NCI-H2227 treated with DMSO at 0.1 percent for 48 hours (cell line): ENCODE measurements around the gene FAAP20.
A peak's percentile ranks its signal among the peaks of the same experiment; 100 is the strongest.

Experiments
- DNase-seq: peaks from one replicate; lab custom pipeline; 2025; lab: John Stamatoyannopoulos, UW

Gene FAAP20

DNA sequence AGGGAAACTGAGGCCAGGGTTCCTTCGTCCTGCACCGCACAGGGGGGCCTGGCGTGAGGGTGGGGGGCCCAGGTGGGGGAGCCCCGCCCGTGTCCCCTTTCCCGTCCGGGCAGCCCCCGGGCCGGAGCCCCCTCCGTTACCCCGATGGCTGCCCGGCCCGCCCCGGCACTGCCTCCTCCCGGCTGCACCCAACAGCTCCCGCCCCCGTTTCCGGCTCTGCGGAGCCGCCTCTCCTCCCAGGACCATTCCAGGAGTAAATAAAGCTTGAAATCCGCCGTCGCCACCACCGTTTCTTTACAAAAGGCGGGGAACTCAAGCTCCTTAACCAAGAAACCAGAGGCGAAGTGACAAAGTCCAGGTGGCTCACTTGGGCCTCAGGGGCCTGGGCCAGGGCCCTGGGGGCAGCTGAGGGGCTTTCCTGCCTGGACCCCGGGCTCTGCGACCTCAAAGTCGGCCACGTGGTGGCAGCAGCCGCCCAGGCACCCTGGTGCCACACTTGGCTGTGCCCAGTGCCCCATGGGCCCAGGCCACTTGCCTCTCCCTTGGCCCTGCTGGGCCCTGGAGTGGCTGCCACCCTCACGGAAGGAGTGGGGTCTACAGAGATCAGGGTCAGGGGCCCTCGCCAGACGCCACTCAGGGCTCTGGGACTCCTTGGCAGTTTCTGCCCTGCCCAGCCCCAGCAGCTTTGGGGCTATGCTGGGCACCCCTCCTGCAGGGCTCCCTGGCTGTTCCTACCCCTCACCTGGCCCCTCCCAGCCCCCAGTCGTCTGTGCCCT lies 514 bp upstream of the FAAP20 start:
- DNase-seq, result peak; percentile 75

DNA sequence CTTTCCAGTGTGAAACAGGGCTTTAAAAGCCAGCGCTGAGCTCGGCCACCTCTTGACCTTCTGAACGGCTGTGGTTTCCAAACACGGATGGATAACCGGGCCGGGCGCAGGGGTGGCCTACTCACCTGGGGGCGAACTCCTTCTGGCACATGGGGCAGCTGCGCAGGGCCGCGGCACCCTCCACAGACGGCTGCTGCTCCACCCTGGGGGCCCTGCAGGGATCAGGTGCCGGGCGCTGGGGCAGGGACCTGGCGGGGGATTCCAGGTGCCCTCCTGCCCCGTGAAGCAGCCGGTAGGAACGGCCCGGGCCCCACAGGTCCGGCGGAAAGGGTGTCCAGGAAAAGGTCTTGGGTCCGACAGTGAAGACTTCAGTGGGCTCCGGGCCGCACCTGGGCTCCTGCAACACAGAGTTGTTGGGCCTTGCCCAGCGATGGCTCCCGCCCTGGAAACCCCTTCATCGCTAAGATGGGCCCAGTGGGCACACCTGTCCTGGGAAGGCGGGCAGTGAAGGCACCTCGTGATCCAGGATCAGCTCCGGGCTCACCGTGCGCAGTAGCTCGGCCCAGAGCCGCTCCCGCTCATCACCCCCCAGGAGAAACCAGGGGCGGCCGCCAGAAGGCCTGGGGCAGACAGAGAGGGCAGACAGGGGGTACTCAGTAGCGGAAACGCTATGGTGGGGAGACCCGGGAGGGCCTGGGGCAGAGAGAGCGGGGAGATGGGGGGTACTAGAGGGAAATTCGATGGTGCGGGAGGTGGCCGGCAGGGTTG lies 874 bp downstream of the FAAP20 start:
- no peak for DNase-seq

DNA sequence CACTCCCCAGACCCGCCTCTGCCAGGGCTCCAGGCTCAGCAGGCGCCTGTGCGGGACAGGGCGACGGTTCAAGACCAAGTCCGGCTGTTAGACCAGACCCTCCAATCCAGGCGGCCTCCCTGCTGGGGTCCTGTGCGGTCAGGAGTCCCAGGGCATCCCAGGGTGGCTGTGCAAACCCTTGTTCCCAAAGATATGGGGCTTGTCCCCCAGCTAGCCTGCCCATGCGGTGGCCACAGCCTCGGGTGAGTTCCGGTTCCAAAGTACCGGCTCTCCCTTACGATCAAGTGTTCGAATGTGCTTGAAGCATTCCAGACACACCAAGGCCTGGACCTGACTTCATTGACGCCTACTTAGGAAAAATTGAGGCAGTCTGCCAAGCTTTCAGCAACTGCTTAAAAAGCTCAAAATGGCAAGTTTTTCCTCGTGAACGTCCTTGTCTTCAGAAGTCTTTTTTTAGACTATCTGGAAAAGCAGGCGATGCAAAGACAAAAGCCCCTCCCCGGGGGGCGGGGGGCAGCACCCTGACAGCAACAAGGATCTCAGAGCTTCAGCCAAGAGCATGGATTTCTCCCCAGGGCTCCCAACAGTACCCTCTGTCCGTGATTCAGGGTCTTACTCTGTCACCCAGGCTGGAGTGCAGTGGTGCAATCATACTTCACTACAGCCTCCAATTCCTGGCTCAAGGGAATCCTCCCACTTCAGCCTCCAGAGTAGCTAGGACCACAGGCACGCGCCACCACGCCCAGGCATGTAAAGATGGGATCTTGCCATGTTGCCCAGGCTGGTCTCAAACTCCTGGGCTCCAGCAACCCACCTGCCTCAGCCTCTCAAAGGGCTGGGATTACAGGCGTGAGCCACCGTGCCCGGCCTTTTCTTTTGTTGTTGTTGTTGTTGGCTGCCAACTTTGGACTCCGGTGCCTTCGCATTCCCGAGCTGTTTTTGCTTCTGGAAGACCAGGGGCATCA lies 2.3 kb downstream of the FAAP20 start:
- no peak for DNase-seq

DNA sequence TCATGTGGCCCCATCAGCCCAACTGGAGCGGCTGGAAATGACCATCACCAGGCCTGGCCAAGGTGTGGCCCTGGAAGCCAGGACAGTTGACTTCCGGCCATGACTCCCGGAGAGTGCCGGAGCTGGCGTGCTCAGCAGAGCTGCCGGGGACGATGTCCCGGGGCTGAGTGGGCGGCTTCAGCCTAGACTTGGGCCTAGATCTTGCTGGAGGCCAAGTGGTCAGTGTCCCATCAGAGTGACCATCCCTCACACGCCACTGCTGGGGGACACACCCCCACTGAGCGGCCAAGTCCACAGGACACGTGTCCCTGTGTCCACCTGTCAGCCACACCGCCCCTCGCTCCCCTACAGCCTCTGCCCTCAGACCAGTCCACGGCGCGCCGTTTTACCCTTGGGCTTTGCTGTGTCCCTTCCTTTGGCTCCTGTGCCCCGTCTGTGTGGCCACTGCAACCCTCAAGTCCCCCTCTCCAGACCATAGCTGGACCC lies 4.0 kb downstream of the FAAP20 start:
- no peak for DNase-seq

DNA sequence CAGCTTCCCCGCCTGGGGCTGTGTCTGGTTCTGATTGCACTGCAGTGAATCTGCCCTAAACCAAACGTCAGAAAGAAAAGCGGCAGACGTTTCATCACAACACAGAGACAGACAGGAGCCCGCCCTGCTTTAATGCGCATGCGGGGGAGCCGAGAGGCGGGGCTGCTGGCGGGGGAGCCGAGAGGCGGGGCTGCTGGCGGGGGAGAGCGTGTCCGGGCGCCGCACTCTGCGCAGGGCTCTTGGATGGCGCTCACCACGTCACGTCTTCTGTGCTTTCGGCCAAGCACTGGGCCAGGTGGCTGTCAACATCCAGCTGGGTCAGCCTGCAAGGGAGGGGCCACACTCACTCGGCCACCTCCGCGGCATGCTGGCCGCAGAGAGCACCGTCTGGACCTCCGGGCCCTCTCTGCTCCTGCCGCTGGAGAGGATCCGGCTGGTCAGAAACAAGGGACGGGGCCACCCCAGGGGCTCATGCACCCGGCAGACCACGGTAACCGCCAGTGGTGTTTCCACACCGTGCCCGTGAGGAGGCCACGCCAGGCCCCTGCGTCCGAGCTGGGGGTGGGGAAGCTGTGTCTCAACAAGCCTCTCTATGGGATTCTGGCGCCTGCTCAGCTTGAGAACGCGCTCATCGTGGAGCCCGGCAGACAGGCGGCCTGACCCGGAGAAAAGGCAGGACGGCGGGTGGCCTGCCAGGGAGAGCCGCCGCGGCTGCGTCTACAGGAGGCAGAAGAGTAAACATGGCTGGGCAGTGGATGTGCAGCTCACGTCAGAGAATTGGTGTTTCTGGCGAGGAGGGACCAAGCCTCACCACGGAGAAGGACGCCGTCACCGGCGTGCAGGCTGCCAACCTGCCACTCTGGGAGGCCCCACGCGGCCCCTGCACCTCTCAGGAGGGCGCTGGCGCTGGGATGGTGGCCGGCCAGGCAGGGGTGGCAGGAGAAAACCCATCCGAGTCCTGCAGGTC lies 4.8 kb downstream of the FAAP20 start:
- peak; percentile 95 for DNase-seq

DNA sequence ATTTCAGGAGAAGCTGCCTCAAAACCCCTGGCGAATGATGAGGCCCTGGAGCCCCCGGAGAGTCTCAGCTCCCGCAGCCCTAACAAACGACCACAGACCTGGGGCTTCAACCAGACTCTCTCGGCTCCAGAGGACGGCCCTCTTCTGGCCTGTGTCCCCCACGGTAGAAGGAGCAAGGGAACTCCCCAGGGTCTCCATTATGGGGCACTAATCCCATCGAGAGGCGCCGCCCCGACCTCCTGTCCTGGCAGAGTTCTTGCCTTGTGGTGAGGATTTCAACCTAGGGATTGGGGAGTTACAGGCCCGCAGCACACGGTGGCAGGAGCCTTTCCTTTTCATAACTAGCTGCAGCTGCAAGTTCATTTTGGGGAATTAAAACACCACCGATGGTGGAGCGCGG lies 6.2 kb downstream of the FAAP20 start:
- no peak for DNase-seq

DNA sequence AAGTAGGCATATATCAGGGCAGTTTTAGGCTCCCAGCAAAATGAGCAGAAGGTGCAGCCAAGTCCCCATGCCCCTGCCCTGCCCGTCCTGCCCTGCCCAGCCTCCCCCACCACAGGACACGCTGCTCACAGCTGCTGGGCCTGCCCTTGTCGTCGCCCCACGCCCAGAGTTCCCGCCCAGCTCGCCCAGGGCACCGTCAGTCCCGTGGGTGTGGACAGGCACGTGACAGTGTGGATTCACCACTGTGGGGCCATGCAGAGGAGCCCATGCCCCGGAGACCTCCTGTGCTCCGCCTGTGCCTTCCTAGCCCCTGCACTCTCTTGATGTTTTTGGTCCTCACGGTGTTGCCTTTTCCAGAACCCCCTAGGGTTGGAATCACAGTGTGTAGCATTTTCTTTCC lies 7.0 kb downstream of the FAAP20 start:
- DNase-seq, result no peak

DNA sequence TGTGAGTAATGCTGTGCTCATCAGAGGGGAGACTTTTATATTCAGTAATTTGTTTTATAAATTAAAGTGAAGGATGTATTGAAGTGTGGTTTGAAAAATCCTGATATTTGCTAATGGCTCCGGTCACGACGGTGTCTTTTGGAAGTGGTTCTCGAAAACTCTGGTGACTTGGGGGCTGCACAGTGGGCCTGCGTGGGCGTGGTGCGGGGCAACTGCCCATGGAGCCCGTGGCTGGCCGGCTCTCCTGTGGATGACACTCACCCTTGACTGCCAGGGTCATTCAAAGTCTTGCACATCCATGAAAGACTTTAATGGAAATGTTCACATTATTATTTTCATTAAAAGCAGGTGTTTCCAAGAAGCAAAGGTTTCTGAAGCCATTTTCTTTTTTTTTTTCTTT lies 7.7 kb downstream of the FAAP20 start:
- no peak for DNase-seq

DNA sequence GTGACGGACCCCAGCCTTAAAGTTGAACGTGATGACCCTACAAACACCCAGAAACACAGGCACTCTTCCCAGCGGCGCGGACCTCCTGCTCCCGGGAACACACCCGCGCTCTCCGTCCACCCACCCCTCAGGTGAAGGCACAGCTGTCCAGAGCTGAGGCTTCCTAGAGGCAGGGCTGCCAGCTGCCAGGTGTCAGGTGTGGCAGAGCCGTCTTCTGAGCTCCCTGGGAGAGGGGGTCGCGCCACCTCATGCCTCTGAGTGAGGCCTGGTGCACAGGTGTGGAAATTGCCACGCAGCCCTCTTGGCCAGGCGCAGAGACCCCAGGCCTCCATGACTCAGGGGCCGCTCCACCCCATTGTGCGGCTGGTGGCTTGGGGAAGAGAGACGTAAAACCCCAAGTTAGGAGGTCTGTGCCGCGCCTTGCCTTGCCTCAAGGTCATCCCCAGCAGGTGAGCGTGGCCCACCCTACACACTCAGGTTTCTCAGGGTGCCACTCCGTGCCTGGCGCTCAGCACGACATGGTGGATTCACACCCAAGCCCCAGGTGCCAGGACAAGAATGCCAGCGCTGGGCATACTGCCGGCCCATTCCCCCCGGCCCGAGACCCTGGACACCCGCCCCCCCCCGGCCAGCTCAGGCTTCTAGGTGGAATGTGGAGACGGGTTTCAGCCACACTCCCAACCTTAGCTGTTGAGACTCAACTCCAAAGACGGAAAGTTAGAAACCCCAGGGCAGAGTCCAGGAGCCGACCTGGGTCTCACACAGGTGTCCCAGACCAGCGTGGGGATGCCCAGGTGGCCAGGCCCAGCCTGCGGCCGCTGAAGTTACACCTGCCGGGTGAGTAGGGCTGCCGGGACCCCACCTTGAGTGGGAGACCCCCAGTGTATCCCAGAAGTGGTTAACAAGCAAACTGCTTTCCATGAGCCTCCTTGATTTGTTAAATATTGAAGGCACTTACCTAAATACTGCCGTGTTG lies 8.4 kb downstream of the FAAP20 start:
- no peak for DNase-seq

DNA sequence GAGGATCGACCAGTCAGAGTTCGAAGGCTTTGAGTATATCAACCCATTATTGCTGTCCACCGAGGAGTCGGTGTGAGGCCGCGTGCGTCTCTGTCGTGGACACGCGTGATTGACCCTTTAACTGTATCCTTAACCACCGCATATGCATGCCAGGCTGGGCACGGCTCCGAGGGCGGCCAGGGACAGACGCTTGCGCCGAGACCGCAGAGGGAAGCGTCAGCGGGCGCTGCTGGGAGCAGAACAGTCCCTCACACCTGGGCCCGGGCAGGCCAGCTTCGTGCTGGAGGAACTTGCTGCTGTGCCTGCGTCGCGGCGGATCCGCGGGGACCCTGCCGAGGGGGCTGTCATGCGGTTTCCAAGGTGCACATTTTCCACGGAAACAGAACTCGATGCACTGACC lies 9.6 kb downstream of the FAAP20 start:
- DNase-seq, result no peak

DNA sequence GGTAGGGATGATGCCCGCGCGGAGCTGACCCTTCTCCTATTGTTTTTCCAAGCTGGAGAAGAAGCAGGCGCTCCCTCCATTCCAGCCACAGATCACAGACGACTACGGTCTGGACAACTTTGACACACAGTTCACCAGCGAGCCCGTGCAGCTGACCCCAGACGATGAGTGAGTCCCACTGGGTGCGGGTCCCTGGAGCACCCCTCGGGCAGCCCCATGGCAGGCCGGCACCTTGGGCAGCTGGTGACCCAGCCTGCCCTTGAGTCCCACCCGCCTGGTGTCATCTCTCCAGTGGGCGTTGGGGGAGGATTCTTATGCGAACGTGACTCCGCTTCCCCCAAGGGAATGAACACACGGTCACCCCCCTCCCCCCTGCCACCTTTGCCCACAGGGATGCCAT lies 10.0 kb downstream of the FAAP20 start:
- DNase-seq, result no peak

DNA sequence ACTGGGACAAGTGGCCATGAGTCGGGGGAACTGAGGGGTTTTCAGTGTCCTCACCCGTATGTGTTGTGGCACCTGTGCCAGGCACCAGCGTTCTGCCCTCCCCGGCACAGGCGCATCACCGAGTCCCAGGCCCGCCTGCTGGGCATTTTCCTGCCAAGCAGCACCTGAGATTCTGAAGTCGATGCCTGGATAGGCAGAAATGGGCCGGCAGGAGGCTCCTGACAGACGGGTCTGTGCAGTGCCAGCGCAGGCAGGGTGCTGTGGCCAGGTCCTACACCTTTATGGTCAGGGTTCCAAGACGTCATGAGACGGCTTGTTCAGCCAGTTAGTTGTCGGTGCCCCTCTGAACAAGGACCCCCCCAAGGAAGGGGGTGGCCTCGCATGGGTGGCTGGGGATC lies 10.6 kb downstream of the FAAP20 start:
- DNase-seq, result no peak

DNA sequence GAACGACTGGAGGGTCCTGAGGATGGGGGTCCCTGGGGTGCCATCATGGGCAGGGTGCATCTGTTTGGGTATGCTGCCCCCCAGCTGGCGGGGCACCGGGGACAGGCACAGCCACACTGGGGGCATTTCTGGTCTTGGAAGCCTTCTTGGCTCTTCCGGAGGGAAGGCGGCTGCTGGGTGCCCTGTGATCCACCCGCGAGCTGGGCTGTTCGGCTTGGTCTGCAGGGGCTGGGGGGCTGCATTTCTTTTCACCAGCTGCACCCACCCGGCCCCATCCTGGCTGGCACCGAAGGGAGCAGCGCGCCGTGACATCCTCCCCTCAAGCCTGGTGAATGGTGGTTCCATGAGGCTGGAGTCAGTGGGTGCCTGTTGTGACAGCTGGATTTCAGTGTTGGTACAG lies 12.2 kb downstream of the FAAP20 start:
- no peak for DNase-seq

DNA sequence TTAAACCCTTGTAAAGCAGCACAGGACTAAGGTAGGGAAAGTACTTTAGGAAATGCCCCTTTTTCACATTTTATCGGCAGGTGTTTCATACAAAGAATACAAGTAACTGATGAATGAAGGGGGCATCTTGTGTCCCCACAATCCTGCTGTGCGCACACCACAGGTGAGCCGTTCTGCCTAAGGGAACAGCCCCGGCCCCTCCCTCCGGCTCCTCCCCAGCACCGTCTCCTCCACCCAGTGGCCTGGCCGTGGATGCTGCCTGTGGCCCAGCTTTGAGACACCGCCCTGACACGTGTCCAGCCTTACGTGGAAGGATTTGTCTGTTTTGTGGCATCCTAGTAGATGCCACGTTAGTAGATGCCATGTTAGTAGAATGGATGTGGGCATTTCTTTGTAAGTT lies 12.8 kb downstream of the FAAP20 start:
- no peak for DNase-seq

DNA sequence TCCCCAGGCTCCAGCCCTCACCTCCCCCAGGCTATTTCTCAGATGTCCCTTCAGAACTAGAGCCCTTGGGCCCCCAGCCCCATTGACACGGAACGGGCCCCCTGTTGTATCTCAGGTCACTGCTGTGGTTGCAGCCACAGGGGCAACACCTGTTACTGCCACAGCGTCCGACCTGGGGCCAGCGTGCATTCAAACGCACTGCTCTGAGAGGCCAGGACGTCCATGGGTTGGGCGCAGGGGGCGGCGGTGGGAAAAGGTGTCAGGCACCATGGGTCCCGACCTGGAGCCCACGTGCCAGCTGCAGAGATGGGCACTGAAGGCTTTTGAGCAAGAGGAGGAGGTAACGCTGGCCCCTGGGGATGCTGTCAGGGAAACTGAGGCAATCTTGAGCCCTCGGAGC lies 13.3 kb downstream of the FAAP20 start:
- DNase-seq, result no peak

DNA sequence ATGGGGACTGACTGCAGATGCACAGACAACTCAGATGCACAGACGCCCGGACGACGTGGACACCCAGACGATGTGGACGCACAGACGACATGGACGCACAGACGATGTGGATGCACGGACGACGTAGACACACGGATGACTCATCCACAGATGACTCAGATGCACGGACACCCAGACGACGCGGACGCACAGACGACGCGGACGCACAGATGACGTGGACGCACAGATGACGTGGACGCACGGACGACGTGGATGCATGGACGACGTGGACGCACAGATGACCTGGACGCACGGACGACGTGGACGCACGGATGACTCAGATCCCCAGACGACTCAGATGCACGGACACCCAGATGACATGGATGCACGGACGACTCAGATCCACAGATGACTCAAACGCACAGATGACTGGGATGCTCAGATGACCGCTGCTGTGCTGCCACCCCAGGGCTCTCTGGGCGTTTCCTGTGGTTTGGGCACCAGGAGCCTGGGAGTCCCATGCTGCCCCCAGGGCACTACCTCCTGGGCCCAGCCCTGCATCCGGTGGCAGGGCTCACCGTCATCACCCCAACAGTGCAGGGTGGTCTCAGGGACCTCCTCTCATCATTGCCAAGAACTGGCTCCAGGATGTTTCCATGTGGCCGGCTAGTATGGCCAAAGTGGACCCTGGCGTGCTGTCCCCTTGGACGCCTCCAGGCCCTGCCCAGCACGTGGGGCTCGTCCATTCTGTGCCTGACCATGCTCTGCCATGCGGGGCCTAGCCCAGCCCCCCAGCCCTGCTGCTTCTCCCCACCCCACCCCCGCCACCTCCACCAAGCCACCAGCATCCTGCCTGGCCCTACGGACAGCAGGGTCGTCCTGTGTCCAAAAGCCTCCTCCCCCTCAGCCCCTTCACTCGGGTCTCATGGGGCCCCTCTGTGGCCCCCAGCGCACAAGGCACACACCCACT lies 14.0 kb downstream of the FAAP20 start:
- DNase-seq, result no peak

DNA sequence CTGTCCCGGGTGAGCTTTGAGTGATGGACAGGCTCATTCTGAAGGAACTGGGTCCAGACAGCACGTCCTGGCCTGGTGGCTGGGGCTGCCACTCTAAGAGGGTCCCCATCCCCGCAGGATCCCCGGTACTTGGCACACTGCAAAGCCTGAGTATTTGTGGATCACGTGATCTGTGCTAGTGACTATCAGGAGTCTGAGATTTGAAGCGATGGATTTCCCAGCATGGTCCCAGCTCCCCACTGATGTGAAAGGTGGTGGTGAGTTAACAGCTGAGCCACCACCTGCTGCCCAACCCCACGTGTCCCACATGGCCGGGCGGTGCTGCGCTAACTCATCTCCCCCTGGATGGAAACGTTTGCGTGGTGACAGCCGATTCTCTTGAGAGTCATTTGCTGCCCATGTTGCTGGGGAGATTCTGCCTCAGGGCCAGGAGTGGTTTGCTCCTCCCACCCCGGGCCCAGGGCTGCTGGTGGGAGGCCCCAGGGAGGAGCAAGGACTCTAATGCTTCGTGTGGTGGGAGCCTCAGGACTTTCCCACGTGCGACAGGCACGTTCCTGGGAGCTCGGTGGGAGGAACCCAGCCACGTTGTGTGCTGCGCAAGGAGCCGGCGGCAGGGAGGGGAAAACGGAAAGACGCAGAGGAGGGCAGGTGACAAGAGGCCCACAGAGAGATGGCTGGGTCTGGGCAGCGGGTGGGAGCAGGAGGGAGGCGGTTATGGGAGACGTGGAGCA lies 15.1 kb downstream of the FAAP20 start:
- DNase-seq, result no peak

DNA sequence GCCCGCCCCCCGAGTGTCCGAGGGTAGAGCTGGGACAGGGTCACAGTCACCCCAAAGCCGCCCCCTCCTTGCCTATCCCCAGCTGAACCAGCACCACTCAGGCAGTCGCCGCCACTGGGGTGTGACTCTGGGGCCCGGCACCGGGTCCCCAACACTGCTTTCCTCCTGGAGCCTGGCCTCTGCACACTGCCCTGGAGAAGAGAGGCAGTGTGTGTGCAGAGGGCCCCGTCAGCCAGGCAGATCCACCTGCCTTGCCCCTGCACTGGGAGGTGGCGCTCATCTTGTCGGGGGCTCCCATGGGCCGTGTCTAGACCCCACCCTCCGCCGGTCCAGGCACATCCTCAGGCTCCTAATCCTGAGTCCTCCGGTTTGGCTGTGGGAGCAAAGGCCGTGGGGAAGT lies 15.7 kb downstream of the FAAP20 start:
- DNase-seq, result no peak
